ENCODE measurements around the gene MFF. TPM values are rescaled to one million over a fixed set of nuclear protein-coding genes. Genes with fewer than 3 reads are reported as not detected.

MFF gene
- total RNA-seq, 1 donor from 2014 or later = 159 TPM

GRCh38 chr2:227370092-227370491, 45.0 kb downstream of the MFF start:
- H3K27ac Mint-ChIP-seq = no peak overlapping the region
- no peaks in the 10 kb centered on the region for H3K4me1 Mint-ChIP-seq
- no peaks in the 10 kb centered on the region for H3K79me2 ChIP-seq (ENCODE audit: low read depth)

GRCh38 chr2:227370791-227371312, 45.8 kb downstream of the MFF start:
- no peak overlapping the region for H3K27ac ChIP-seq
- H3K27me3 ChIP-seq = no peaks in the 10 kb centered on the region
- H3K79me2 ChIP-seq (ENCODE audit: low read depth) = no peaks in the 10 kb centered on the region
- H3K4me1 ChIP-seq = no peaks in the 10 kb centered on the region
- no peak for DNase-seq (ENCODE audit: low spot score)
- peaks cover 4% of the 10 kb centered on the region for H3K27me3 Mint-ChIP-seq (ENCODE audit: insufficient read depth, low read depth)
- H2AFZ ChIP-seq (replicated peaks) = no peak overlapping the region
- H3K4me3 ChIP-seq = no peak overlapping the region
- no peaks in the 10 kb centered on the region for H3K36me3 Mint-ChIP-seq
- H3K4me3 Mint-ChIP-seq = no peak overlapping the region
- no peaks in the 10 kb centered on the region for H4K20me1 ChIP-seq (ENCODE audit: low read depth)
- no peak overlapping the region for H3K27ac Mint-ChIP-seq
- no peak overlapping the region for H3K9ac ChIP-seq
- H3K4me1 Mint-ChIP-seq = no peaks in the 10 kb centered on the region
- TF ChIP-seq CTCF (IDR thresholded peaks at IDR 0.05) (no peak), EZH2 (IDR thresholded peaks at IDR 0.05) (no peak), EZH2phosphoT487 (IDR thresholded peaks at IDR 0.05) (no peak)
- no peak overlapping the region for H3K4me2 ChIP-seq
- H3K9me3 ChIP-seq (ENCODE audit: low read depth) = no peaks in the 10 kb centered on the region
- no peaks in the 10 kb centered on the region for H3F3A ChIP-seq (ENCODE audit: low read depth)
- H3K36me3 ChIP-seq = no peaks in the 10 kb centered on the region
- H3K9me3 Mint-ChIP-seq = no peaks in the 10 kb centered on the region

More at GRCh38 chr2:227370092-227370491, 45.0 kb downstream of the MFF start:
- H3K9me3 ChIP-seq (ENCODE audit: low read depth) = no peaks in the 10 kb centered on the region
- no peaks in the 10 kb centered on the region for H3F3A ChIP-seq (ENCODE audit: low read depth)
- no peaks in the 10 kb centered on the region for H3K36me3 Mint-ChIP-seq
- H3K9ac ChIP-seq = no peak overlapping the region
- H3K36me3 ChIP-seq = no peaks in the 10 kb centered on the region
- no peaks in the 10 kb centered on the region for H4K20me1 ChIP-seq (ENCODE audit: low read depth)
- no peaks in the 10 kb centered on the region for H3K27me3 ChIP-seq
- no peak overlapping the region for H3K27ac ChIP-seq
- no peaks in the 10 kb centered on the region for H3K4me1 ChIP-seq
- H3K27me3 Mint-ChIP-seq (ENCODE audit: insufficient read depth, low read depth) = peaks cover 4% of the 10 kb centered on the region
- DNase-seq (ENCODE audit: low spot score) = no peak
- no peak for TF ChIP-seq CTCF (IDR thresholded peaks at IDR 0.05)
- no peak for TF ChIP-seq EZH2 (IDR thresholded peaks at IDR 0.05)
- TF ChIP-seq EZH2phosphoT487 (IDR thresholded peaks at IDR 0.05) = no peak
- no peak overlapping the region for H3K4me3 Mint-ChIP-seq
- H3K4me3 ChIP-seq = no peak overlapping the region
- no peak overlapping the region for H2AFZ ChIP-seq (replicated peaks)
- no peaks in the 10 kb centered on the region for H3K9me3 Mint-ChIP-seq
- no peak overlapping the region for H3K4me2 ChIP-seq

- no peaks in the 10 kb centered on the region for H3F3A ChIP-seq (ENCODE audit: low read depth)
- no peak overlapping the region for H3K4me3 ChIP-seq
- H2AFZ ChIP-seq (replicated peaks) = no peak overlapping the region
- no peak for TF ChIP-seq CTCF (IDR thresholded peaks at IDR 0.05)
- TF ChIP-seq EZH2 (IDR thresholded peaks at IDR 0.05) = no peak
- no peak for TF ChIP-seq EZH2phosphoT487 (IDR thresholded peaks at IDR 0.05)
- H3K27me3 ChIP-seq = no peaks in the 10 kb centered on the region
- DNase-seq (ENCODE audit: low spot score) = no peak
- no peaks in the 10 kb centered on the region for H3K79me2 ChIP-seq (ENCODE audit: low read depth)
- H3K4me1 Mint-ChIP-seq = no peaks in the 10 kb centered on the region
- H3K27ac Mint-ChIP-seq = no peak overlapping the region
- H3K36me3 ChIP-seq = no peaks in the 10 kb centered on the region
- H3K9me3 Mint-ChIP-seq = no peaks in the 10 kb centered on the region
- no peaks in the 10 kb centered on the region for H3K36me3 Mint-ChIP-seq
- no peaks in the 10 kb centered on the region for H3K4me1 ChIP-seq
- peaks cover 2% of the 10 kb centered on the region for H3K27me3 Mint-ChIP-seq (ENCODE audit: insufficient read depth, low read depth)
- no peaks in the 10 kb centered on the region for H4K20me1 ChIP-seq (ENCODE audit: low read depth)
- H3K4me2 ChIP-seq = no peak overlapping the region
- H3K9me3 ChIP-seq (ENCODE audit: low read depth) = no peaks in the 10 kb centered on the region
- no peak overlapping the region for H3K27ac ChIP-seq
- no peak overlapping the region for H3K9ac ChIP-seq
- no peak overlapping the region for H3K4me3 Mint-ChIP-seq
Observed at GRCh38 chr2:227373389-227373788, 48.3 kb downstream of the MFF start.

Data from neural progenitor cell (in vitro differentiated cells).